LoVo (cell line): ENCODE results near the gene FAM83B.
"Not testable (repeated sequence)": the region's sequence is repeated elsewhere in the genome, so short reads cannot be mapped to it uniquely, and the experiment has no call there.

Experiments
- DNase-seq: peaks from one replicate; pipeline ENCODE4 v3.0.0-alpha.2; 2016; ENCODE audit warnings: low spot score

The FAM83B gene

GRCh38 chr6:54861905-54862616 lies 15.5 kb downstream of the FAM83B start:
- no peak for DNase-seq

GRCh38 chr6:54864272-54864671 lies 17.7 kb downstream of the FAM83B start:
- DNase-seq = no peak

- DNase-seq = no peak
Observed at GRCh38 chr6:54865091-54865631, 18.6 kb downstream of the FAM83B start.

GRCh38 chr6:54868556-54868955 lies 22.0 kb downstream of the FAM83B start:
- DNase-seq = no peak

GRCh38 chr6:54873599-54873998 lies 27.0 kb downstream of the FAM83B start:
- no peak for DNase-seq

GRCh38 chr6:54874349-54875048 lies 27.9 kb downstream of the FAM83B start:
- peak; percentile 53 for DNase-seq

GRCh38 chr6:54875539-54875938 lies 29.0 kb downstream of the FAM83B start:
- no peak for DNase-seq

- DNase-seq = no peak
Observed at GRCh38 chr6:54876365-54876764, 29.8 kb downstream of the FAM83B start.

- DNase-seq = no peak
Observed at GRCh38 chr6:54876871-54877270, 30.3 kb downstream of the FAM83B start.

GRCh38 chr6:54877713-54878317 lies 31.2 kb downstream of the FAM83B start:
- DNase-seq = no peak

GRCh38 chr6:54878718-54879117 lies 32.1 kb downstream of the FAM83B start:
- DNase-seq = no peak

- no peak for DNase-seq
Observed at GRCh38 chr6:54879188-54879985, 32.8 kb downstream of the FAM83B start.

- no peak for DNase-seq
Observed at GRCh38 chr6:54881067-54881730, 34.6 kb downstream of the FAM83B start.

GRCh38 chr6:54881891-54882290 lies 35.3 kb downstream of the FAM83B start:
- DNase-seq = not testable (repeated sequence)

- DNase-seq = no peak
Observed at GRCh38 chr6:54886932-54887584, 40.5 kb downstream of the FAM83B start.

- no peak for DNase-seq
Observed at GRCh38 chr6:54891536-54891935, 45.0 kb downstream of the FAM83B start.

GRCh38 chr6:54892831-54893230 lies 46.3 kb downstream of the FAM83B start:
- peak; percentile 20 for DNase-seq

GRCh38 chr6:54893818-54894217 lies 47.2 kb downstream of the FAM83B start:
- DNase-seq = no peak

GRCh38 chr6:54896302-54896701 lies 49.7 kb downstream of the FAM83B start:
- no peak for DNase-seq

- no peak for DNase-seq
Observed at GRCh38 chr6:54897462-54898189, 51.1 kb downstream of the FAM83B start.
